PFSK-1 (cell line): ENCODE data around the gene WDR70.

Experiments
- FOXP2 ChIP-seq: optimal IDR thresholded peaks from 2 replicates; pipeline ENCODE3; 2011; ENCODE audit warnings: borderline replicate concordance, control low read depth, inconsistent platforms; ENCODE audit not compliant: insufficient read depth; ENCODE audit errors: extremely low read length, extremely low read depth
- POLR2AphosphoS5 ChIP-seq: IDR thresholded peaks from 2 replicates; pipeline ENCODE4 v1.6.1; 2012; ENCODE audit warnings: low read depth, mild to moderate bottlenecking, control low read depth, low read length, moderate library complexity
- SIN3A ChIP-seq: IDR thresholded peaks from 2 replicates; pipeline ENCODE4 v1.6.1; 2012; ENCODE audit warnings: mild to moderate bottlenecking, low read length, moderate library complexity, borderline replicate concordance; ENCODE audit not compliant: insufficient read depth
- TAF1 ChIP-seq: IDR thresholded peaks from 2 replicates; pipeline ENCODE4 v1.6.1; 2012; ENCODE audit warnings: low read length, control low read depth, borderline replicate concordance; ENCODE audit not compliant: insufficient read depth
- TF ChIP-seq, protein P1 (sequence below), 2 experiments: IDR thresholded peaks; 2 replicates each; pipeline versions ENCODE4 v1.6.1 to v1.8.0; 2011 to 2012; ENCODE audit warnings: low read depth in 2 of 2, low read length in 2 of 2, control low read depth in 1 of 2, inconsistent platforms in 1 of 2, mild to moderate bottlenecking in 1 of 2, moderate library complexity in 1 of 2; ENCODE audit not compliant: insufficient read depth in 1 of 2

DNA sequence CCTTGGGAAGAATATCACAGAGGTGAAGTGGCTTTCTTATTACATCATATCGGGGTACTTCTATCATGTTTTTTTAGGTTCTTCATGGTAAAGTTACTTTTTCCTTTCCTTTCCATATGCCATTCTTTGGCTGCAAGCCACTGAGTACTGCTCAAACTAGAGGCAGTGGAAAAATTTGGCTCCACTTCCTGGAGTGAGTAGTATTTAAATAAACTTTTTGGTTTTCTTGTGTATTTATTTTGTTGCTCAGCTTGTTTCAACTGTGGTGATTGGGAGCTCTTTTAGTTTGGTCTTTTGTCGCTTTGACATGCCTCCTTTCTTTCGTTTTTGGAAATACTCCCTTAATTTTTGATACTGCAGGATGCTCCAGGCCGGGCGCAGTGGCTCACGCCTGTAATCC is 69.8 kb downstream of the WDR70 start:
- no peak for TF ChIP-seq FOXP2
- TF ChIP-seq POLR2AphosphoS5: no peak
- TF ChIP-seq TAF1: no peak
- TF ChIP-seq, protein P1, sequence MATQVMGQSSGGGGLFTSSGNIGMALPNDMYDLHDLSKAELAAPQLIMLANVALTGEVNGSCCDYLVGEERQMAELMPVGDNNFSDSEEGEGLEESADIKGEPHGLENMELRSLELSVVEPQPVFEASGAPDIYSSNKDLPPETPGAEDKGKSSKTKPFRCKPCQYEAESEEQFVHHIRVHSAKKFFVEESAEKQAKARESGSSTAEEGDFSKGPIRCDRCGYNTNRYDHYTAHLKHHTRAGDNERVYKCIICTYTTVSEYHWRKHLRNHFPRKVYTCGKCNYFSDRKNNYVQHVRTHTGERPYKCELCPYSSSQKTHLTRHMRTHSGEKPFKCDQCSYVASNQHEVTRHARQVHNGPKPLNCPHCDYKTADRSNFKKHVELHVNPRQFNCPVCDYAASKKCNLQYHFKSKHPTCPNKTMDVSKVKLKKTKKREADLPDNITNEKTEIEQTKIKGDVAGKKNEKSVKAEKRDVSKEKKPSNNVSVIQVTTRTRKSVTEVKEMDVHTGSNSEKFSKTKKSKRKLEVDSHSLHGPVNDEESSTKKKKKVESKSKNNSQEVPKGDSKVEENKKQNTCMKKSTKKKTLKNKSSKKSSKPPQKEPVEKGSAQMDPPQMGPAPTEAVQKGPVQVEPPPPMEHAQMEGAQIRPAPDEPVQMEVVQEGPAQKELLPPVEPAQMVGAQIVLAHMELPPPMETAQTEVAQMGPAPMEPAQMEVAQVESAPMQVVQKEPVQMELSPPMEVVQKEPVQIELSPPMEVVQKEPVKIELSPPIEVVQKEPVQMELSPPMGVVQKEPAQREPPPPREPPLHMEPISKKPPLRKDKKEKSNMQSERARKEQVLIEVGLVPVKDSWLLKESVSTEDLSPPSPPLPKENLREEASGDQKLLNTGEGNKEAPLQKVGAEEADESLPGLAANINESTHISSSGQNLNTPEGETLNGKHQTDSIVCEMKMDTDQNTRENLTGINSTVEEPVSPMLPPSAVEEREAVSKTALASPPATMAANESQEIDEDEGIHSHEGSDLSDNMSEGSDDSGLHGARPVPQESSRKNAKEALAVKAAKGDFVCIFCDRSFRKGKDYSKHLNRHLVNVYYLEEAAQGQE (IDR thresholded peaks at IDR 0.05; ENCODE audit: insufficient read depth in 1 of 2, low read depth in 2 of 2, low read length in 2 of 2): no peak
- TF ChIP-seq SIN3A: no peak
